MCF 10A (cell line): ENCODE results near the gene SPINT1. TPM values are rescaled to one million over a fixed set of nuclear protein-coding genes. Genes with fewer than 3 reads are reported as not detected.

ENCODE experiments used
- BruUV-seq: library from RNA; stranded (reverse); fragments of 400-500 nt; replicated peaks from 2 replicates; lab custom pipeline; 2021; lab: Mats Ljungman, UMichigan
- CTCF ChIA-PET: fragments of 300-600 bp; sonication (Branson Sonifier 250); formaldehyde crosslinking; extraction: SDS; loops from one replicate; lab custom pipeline; 2021; ENCODE audit warnings: antibody characterized with exemption, inconsistent platforms; lab: Yijun Ruan, JAX
- POLR2A ChIA-PET: fragments of 300-600, 350-650 bp; sonication (Branson Sonifier 250); formaldehyde crosslinking; extraction: SDS; loops from one replicate; lab custom pipeline; 2020; ENCODE audit warnings: antibody characterized with exemption, inconsistent platforms; lab: Yijun Ruan, JAX
- DNase-seq: peaks from one replicate; pipeline ENCODE4 v3.0.0-alpha.2; 2018; ENCODE audit not compliant: unreplicated experiment
- H3K27ac Mint-ChIP-seq: one replicate; pipeline ENCODE4 v1.8.0; 2022; ENCODE audit warnings: mild to moderate bottlenecking, low read depth, mixed read lengths; ENCODE audit not compliant: unreplicated experiment
- H3K27me3 Mint-ChIP-seq: one replicate; pipeline ENCODE4 v1.8.0; 2022; ENCODE audit warnings: mixed read lengths; ENCODE audit not compliant: insufficient read depth, unreplicated experiment
- H3K36me3 Mint-ChIP-seq: one replicate; pipeline ENCODE4 v1.8.0; 2022; ENCODE audit warnings: mild to moderate bottlenecking, moderate library complexity, mixed read lengths; ENCODE audit not compliant: insufficient read depth, unreplicated experiment
- H3K4me1 Mint-ChIP-seq: one replicate; pipeline ENCODE4 v1.8.0; 2022; ENCODE audit warnings: mixed read lengths; ENCODE audit not compliant: insufficient read depth, unreplicated experiment
- H3K4me3 Mint-ChIP-seq: one replicate; pipeline ENCODE4 v1.8.0; 2022; ENCODE audit warnings: mild to moderate bottlenecking, moderate library complexity, mixed read lengths; ENCODE audit not compliant: unreplicated experiment
- H3K9me3 Mint-ChIP-seq: one replicate; pipeline ENCODE4 v1.8.0; 2022; ENCODE audit warnings: mixed read lengths; ENCODE audit not compliant: unreplicated experiment
- intact Hi-C: fragments of 100-400 bp; cut with micrococcal nuclease; formaldehyde crosslinking; loops from 2 replicates; pipeline ENCODE4 v1.14.1; 2022
- total RNA-seq: library from RNA; stranded (reverse); gene quantifications from 2 replicates; pipeline ENCODE4 v1.2.3, GENCODE V29; 2022
- TF ChIP-seq, protein P1 (sequence below): fragments of 200-600 bp; IDR thresholded peaks from one replicate; pipeline ENCODE4 v1.8.0; 2022; ENCODE audit warnings: antibody characterized with exemption, mild to moderate bottlenecking; ENCODE audit not compliant: unreplicated experiment

The SPINT1 gene
- total RNA-seq, 1 experiment from 2014 or later, result 57.9 TPM

DNA sequence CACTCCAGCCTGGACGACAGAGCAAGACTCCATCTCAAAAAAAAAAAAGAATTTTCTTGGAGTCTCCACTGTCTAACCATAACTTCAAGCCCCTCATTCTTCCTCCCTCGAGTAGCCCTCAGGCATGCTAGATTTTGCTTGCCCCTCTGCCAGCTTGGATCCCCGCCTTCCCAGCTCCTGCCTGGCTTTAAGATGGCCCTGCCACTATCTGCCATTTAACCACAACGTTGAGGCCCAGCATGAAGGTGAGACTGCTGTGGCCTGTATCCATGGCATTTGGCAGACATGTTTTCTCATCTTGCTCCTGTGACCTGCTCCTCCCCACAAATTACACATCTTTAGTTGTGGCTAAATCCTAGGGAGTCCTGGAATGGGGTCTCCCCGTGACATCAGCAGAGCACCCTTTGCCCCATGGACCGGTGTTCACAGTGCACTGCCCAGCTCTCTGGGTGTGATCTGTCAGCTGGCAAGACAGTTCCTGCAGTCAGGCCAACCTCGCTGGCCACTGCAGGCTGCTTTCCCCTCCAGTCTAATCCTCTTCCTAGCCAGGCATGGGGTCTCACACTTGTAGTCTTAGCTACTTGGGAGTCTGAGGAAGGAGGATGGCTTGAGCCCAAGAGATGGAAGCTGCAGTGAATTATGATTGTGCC, 60.8 kb downstream of the SPINT1 start:
- TF ChIP-seq, protein P1, sequence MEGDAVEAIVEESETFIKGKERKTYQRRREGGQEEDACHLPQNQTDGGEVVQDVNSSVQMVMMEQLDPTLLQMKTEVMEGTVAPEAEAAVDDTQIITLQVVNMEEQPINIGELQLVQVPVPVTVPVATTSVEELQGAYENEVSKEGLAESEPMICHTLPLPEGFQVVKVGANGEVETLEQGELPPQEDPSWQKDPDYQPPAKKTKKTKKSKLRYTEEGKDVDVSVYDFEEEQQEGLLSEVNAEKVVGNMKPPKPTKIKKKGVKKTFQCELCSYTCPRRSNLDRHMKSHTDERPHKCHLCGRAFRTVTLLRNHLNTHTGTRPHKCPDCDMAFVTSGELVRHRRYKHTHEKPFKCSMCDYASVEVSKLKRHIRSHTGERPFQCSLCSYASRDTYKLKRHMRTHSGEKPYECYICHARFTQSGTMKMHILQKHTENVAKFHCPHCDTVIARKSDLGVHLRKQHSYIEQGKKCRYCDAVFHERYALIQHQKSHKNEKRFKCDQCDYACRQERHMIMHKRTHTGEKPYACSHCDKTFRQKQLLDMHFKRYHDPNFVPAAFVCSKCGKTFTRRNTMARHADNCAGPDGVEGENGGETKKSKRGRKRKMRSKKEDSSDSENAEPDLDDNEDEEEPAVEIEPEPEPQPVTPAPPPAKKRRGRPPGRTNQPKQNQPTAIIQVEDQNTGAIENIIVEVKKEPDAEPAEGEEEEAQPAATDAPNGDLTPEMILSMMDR, result no peak
- POLR2A ChIA-PET, result interaction anchor here (0.6 to 2.6 kb wide), 6 partner anchors 10 to 280 kb away, joined by 3 to 11 read pairs (median 3); partner anchors contain the start of gene VPS18
- Mint-ChIP-seq H3K36me3 (peaks cover 45% of the 10 kb centered on the region), H3K4me1 (peaks cover 30% of the 10 kb centered on the region), H3K27me3 (no peaks in the 10 kb centered on the region), H3K27ac (no peak overlapping the region), H3K9me3 (no peaks in the 10 kb centered on the region), H3K4me3 (no peak overlapping the region)
- CTCF ChIA-PET, result interaction anchor here (0.5 to 7.7 kb wide), 47 partner anchors 10 to 929 kb away, joined by 3 to 115 read pairs (median 4); partner anchors contain the start of genes DLL4, SPINT1 and VPS18
- no peak for DNase-seq
- no TSS peak for BruUV-seq
- intact Hi-C loops, result loop anchor here (1.0 to 5.0 kb wide), 5 partner anchors 49 to 428 kb away; partner anchors contain the start of genes CHAC1, NUSAP1 and OIP5

DNA sequence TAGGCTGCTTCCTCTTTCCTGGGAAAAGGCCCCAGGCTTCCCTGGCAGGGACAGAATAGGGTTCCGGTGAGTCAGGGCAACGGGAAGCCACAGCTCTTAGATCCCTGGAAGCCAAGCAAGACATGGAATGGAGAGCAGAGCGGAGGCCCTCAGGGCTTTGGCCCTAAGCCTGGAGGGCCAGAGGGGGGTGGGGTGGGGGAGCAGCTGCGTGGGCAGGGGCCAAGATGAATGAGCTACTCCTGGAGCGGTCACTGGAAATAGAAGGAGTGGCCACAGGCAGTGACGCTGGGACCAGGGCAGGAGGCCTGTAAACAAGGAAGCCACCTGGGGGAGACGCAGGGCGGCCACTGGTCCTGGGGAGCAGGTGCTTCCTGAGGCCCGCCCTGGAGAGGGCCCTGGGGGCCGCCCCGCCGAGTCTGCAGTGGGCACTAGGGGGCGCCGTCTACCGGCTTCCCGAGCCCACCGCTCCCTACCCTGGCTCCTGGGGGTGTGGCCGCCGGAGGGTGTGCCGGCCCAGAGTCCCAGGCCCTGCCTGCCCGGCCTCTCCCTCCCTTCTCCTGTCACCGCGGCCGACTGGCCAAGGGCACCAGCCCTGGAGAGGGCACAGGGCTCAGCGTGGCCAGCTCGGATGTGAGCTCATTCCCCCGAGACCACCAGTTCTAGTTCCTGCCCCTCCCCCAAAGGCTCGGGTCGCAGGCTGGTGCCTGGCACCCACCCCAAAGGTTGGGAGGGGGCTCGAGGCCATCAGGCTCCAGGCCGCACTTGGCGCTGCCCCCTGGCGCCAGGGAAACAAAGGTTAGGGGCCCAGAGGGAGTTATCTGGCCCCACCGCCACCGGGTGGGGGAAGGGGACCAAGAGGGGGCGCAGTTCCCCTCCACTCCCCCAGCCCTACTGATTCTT, 62.5 kb downstream of the SPINT1 start:
- intact Hi-C loops, result loop anchor here (1.0 kb wide), 1 partner anchor 35 kb away; no protein-coding TSS in a partner anchor
- BruUV-seq, result no TSS peak
- no peaks in the 10 kb centered on the region for H3K27me3 Mint-ChIP-seq
- peak; percentile 97 for DNase-seq
- peak overlapping the region; percentile 10 for H3K4me3 Mint-ChIP-seq
- H3K4me1 Mint-ChIP-seq, result peaks cover 35% of the 10 kb centered on the region
- H3K9me3 Mint-ChIP-seq, result no peaks in the 10 kb centered on the region
- H3K36me3 Mint-ChIP-seq, result peaks cover 34% of the 10 kb centered on the region
- ChIA-PET POLR2A (interaction anchor here (0.7 to 1.4 kb wide), 7 partner anchors 11 to 210 kb away, joined by 3 to 4 read pairs (median 3); partner anchors contain the start of genes INO80, RHOV and SPINT1), CTCF (interaction anchor here (0.6 to 7.7 kb wide), 21 partner anchors 9 to 279 kb away, joined by 3 to 115 read pairs (median 3); partner anchors contain the start of genes DLL4 and VPS18)
- H3K27ac Mint-ChIP-seq, result peak overlapping the region; percentile 51
- TF ChIP-seq, protein P1, result peak; percentile 71

DNA sequence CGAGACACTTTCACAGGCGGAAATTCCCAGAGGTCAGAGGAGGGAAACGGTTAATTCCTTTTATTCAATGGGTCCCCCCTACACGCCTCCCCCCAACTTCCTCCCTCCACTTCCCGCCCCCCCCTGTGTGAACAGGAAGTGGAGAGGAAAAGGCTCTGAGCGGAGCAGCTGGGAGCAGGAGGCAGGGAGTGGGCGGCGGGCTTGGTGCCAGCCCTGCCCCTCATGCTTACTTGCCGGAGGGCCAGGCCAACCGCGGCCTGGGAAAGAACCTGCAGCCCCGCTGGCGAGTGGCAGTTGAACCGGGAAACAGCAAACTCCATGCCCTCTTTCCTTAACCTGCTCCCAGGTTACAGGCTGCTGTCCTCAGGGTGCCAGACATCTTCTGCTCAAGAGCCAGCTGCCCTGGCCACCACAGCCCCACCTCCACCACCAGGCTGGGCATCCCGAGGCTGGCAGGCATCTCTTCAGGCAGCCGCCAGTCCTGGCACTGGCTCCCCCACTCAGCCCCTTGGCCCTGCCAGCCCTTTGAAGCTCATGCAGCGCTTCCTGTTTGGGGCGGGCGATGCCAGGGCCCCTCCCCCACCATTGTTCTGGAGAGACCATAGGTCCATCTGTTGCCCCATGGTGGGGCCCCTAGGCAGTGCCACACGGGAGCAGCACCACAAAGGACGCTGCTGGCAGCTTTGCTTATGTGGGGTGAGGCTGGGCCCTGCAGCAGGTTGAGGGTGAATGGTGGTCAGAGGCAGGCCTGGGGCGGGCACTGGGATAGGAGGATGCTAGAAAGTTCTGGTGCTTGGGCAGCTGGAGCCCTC, 63.3 kb downstream of the SPINT1 start:
- H3K27me3 Mint-ChIP-seq, result no peaks in the 10 kb centered on the region
- peak overlapping the region; percentile 59 for H3K27ac Mint-ChIP-seq
- TF ChIP-seq, protein P1, result no peak
- peaks cover 26% of the 10 kb centered on the region for H3K36me3 Mint-ChIP-seq
- DNase-seq, result peak; percentile 46
- H3K9me3 Mint-ChIP-seq, result no peaks in the 10 kb centered on the region
- H3K4me3 Mint-ChIP-seq, result no peak overlapping the region
- BruUV-seq, result no TSS peak
- ChIA-PET POLR2A (interaction anchor here (0.5 to 1.4 kb wide), 3 partner anchors 21 to 250 kb away, joined by 3 to 4 read pairs (median 3); no protein-coding TSS in a partner anchor), CTCF (interaction anchor here (1.3 to 7.7 kb wide), 5 partner anchors 13 to 278 kb away, joined by 5 to 115 read pairs (median 22); partner anchors contain the start of genes DLL4 and VPS18)
- intact Hi-C loops, result loop anchor here (1.0 kb wide), 1 partner anchor 34 kb away; no protein-coding TSS in a partner anchor
- peaks cover 35% of the 10 kb centered on the region for H3K4me1 Mint-ChIP-seq

Other genes with a start within 250 kb of the SPINT1 start
- gene KNL1, start 249.8 kb upstream of the SPINT1 start, total RNA-seq, result 7.9 and 11.4 TPM in 2 replicates
- gene RAD51, start 148.9 kb upstream of the SPINT1 start, total RNA-seq, result 6.1 and 7.1 TPM in 2 replicates
- 31.8 and 36.1 TPM in 2 replicates for gene RMDN3, start 88.8 kb upstream of the SPINT1 start, total RNA-seq
- gene GCHFR, start 80.0 kb upstream of the SPINT1 start, total RNA-seq, result 7.2 and 8.2 TPM in 2 replicates
- gene C15orf62, start 74.1 kb upstream of the SPINT1 start, total RNA-seq, result 0.26 and 0.52 TPM in 2 replicates
- gene ZFYVE19, start 37.0 kb upstream of the SPINT1 start, total RNA-seq, result 19.2 and 19.9 TPM in 2 replicates
- gene DNAJC17, start 36.6 kb upstream of the SPINT1 start, total RNA-seq, result 55.1 and 58.1 TPM in 2 replicates
- gene PPP1R14D, start 15.3 kb upstream of the SPINT1 start, total RNA-seq, result not detected in 2 replicates
- 1.2 and 1.7 TPM in 2 replicates for gene RHOV, start 30.2 kb downstream of the SPINT1 start, total RNA-seq
- gene VPS18, start 50.4 kb downstream of the SPINT1 start, total RNA-seq, result 13.2 and 18.5 TPM in 2 replicates
- 0.10 TPM in 1 of 2 replicates, not detected in the other for gene DLL4, start 85.3 kb downstream of the SPINT1 start, total RNA-seq
- 35.5 and 49.4 TPM in 2 replicates for gene CHAC1, start 109.4 kb downstream of the SPINT1 start, total RNA-seq